HG02970 (cell line): ENCODE data around the gene ERCC3.

ENCODE experiments used
- ATAC-seq: cut with Tn5 transposase; IDR thresholded peaks from one replicate; pipeline ENCODE4 v1.9.1; 2021; ENCODE audit warnings: mild to moderate bottlenecking, moderate library complexity, moderate number of reproducible peaks; ENCODE audit not compliant: unreplicated experiment, low FRiP score

Gene ERCC3

GRCh38 chr2:127293748-127294562, at the start of gene ERCC3:
Gene ERCC3 (minus strand): TSS chr2:127294144. CDS start chr2:127294081, 63 bp downstream.
- ATAC-seq = peak; percentile 91

DNA sequence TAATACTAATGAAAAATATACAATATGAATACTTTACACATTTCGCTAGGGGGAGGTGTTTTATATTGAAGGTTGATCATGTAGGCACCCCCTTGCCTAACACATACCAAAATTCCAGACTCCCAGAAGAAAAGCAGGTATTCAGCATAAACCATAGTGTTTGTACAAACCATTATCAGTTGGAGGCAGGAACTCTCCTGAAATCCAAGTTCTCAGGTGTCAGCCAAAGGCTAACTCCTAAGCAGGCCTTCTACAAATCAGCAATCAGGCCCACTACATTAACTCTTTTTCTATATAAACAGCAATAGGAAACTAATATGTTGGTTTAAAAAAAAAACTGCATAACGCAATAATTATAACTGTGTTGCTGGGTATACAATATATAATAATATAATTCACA, 49.3 kb upstream of the ERCC3 start:
- no peak for ATAC-seq

DNA sequence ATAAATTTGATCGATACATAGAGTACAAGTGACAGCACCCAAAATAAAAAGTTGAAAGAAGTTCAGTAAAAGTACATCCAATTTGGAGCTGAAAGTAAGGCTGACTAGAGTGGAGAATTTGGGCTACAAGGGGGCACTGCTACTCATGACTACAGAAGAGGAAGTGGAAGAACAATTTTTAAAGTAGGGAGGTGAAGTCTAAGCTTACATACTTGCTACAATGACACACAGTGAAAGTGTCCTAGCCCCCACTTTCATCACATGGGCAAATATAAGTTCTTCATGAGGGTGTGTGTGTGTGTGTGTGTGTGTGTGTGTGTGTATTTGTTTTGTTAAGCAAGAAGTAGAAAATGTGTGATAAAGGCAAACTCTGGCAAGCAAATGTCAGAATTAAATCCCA, 48.2 kb upstream of the ERCC3 start:
- no peak for ATAC-seq

DNA sequence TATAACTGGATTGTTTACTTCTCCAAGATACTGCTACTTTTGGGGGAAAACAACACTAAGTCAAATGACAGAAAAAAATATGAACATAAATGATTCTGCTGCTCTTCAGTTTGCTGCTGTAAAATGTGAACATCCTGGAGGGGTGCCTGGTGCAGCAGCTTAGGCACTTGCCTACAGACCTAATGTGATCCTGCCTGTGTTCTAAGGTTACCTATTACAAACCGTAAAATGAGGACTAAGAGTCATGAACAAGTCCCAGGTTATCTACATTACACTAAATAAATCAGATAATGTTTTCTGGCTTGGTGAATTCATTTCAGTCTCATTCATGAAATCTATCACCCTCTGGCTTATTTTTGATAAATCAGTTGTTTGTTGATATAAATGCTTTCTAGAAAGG, 38.4 kb upstream of the ERCC3 start:
- no peak for ATAC-seq

DNA sequence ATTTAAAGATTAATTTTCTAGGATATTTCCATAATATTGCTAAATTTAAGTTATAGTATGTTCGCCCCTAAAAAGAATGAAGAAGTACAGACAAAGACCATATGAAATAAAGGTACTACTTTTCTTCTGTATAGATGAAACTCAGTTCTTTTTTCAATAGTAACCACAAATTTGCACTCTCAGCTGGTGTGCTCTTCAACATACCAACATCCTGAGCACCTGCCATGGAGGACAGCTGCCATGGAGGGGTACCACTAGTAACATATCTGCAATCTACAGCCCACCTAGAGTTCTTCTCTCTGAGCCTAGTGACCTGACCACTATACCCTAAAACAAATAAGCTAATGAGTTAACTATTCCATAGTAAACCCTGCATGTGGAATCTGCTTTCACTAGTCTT, 36.8 kb upstream of the ERCC3 start:
- ATAC-seq = no peak

GRCh38 chr2:127326289-127326945, 32.5 kb upstream of the ERCC3 start:
- ATAC-seq = no peak

DNA sequence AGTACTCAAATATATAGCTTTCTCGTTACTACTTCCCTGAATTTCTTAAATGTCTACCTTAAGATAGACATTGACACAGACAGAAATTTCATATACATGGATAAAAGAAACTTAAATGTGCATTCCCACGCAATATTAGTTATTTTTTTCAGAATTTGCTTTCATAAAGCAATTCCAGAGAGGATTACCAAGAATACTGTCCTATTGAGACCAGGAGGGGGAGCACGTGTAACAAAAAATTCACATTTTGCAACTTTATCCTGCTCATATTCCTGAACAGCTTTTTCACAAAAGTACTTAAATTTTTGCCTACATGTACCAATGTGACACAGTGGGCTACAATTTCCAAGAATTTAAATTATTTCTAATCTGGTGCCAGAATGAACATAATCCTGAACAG, 30.7 kb upstream of the ERCC3 start:
- ATAC-seq = no peak

DNA sequence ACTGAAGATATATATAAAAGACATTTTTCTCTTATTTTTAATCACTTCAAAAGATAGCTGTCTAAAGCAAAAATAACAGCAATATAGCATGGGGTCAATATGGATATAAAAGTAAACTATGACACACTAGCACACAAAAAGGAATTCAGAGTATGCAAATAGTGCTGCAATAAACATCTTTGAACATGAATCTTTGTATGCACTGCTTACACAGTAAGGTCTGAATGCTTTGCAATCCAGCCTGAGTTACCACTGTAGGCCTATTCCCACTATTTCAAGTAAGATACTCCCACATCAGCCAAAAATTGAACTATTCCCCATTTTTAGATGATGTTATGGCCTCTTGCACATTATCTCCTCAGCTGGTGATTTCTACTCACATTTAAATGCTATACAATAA, 27.4 kb upstream of the ERCC3 start:
- no peak for ATAC-seq

DNA sequence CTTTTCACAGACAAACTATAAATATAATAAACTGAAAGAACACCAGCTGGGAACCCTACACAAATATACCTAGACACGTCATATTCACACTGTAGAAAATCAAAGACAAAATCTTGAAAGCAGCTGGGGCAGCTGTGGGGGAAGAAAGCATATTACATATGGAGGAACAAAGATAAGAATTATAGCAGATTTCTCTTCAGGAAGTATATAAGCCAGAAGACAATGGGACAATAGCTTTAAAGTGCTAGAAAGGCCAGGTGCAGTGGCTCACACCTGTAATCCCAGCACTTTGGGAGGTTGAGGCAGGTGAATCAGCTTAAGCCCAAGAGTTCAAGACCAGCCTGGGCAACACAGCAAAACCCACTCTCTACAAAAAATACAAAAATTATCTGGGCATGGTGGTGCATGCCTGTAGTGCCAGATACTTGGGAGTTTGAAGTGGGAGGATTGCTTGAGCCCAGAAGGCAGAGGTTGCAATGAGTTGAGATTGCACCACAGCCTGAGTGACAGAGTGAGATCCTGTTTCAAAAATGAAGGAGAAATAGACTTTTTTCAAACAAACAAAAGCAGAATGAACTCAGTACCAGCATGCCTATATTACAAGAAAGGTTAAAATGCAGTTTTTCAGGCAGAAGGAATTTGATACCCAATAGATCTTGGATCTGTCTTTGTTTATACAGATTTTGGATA, 26.8 kb upstream of the ERCC3 start:
- no peak for ATAC-seq

DNA sequence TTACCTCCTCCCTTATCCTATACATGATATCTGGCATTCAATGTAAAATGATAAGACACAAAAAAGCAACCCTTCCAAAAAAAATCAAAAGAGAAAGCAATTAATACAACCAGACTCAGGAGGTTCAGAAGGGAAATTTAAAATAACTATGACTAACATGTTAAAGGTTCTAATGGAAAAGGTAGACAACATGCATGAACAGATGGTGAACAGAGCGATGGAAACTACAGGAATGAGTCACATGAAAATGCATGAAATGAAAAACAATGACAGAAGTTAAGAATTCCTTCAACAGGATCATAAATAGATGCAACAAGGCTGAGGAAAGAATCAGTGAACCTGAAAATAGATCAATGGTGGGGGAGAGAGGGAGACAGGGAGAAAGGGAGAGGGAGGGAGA, 26.1 kb upstream of the ERCC3 start:
- ATAC-seq = no peak

GRCh38 chr2:127314193-127314988, 20.4 kb upstream of the ERCC3 start:
- ATAC-seq = no peak

GRCh38 chr2:127313406-127313805, 19.5 kb upstream of the ERCC3 start:
- ATAC-seq = no peak

- ATAC-seq = no peak
Observed at GRCh38 chr2:127310980-127311379, 17.0 kb upstream of the ERCC3 start.

DNA sequence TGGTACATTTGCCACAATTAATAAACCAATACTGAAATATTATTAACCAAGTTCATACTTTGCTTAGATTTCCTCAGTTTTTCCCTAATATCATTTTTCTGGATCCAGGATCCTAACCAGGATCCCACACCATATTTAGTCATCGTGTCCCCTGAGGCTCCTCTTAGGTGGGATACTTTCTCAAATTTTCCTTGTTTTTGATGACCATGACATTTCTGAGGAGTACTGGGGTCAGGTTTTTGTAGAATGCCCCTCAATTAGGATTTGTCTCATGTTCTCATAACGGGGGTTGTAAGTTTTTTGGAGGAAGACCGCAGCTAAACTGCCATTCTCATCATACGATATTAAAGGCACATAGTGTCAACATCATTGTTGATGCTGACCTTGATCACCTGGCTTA, 15.5 kb upstream of the ERCC3 start:
- ATAC-seq = no peak

DNA sequence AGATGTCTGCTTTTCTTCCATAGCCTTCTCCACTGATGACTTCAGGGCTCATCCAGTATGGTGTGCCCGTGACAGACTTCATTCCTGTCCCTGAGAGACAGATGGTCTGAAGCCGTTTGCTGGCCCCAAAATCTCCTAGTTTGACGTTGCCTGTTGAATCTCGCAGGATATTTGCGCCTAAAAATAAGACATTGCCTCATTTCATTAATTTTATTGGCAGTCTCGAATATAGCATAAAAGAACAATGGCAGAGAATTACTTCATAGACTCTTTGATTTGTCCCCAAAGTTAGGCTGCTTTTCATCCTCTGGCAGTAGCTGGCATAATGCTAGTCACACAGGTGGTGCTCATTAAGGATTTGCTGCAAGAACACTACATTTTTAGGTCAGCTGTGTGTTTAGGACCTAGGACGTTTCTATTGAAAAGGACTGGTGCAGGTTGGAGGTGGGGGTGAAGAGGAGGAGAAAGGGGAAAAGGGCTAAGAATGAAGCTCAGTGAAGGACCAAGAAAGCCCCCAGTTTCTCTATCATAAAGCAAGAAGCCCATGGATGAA, 14.7 kb upstream of the ERCC3 start:
- no peak for ATAC-seq

GRCh38 chr2:127305990-127306585, 12.1 kb upstream of the ERCC3 start:
- ATAC-seq = no peak

DNA sequence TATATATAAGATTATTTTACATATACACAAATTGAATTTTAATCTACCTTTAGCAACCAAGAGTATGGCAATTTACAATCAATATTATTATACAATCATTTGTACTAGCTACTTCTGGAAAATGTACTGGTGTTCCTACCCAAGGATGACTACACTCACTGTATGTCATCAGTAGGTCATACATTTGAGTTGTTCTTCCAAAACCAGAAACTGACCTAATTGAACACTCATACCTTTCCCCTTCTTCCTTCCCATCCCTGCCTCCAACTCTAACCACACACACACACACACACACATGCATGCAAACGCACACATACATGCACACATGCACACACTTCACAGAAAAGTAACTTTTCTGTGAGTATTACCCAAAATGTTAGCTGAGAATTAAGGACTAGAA, 8.2 kb upstream of the ERCC3 start:
- no peak for ATAC-seq

GRCh38 chr2:127293386-127293747, 577 bp downstream of the ERCC3 start:
- ATAC-seq = no peak

GRCh38 chr2:127288274-127288673, 5.7 kb downstream of the ERCC3 start:
- no peak for ATAC-seq

DNA sequence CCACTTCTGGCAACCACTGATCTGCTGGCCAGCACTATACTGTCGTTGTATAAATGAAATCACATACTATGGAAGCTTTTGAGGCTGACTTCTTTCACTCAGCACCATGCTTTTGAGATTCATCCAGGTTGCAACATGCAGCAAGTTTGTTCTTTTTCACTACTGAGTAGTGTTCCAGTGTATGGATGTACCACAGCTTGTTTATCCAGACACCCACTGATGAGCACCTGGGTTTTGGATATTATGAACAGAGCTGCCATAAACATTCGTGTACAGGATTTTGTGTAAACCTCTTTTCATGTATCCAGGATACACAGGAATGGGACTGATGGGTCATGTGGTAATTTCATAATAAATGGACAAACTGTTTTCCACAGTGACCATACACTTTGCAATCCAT, 10.7 kb downstream of the ERCC3 start:
- no peak for ATAC-seq
